CD4-positive, alpha-beta memory T cell (primary cell): ENCODE results near the gene SP7. TPM values are rescaled to one million over a fixed set of nuclear protein-coding genes. Genes with fewer than 3 reads are reported as not detected.
A peak's percentile ranks its signal among the peaks of the same experiment; 100 is the strongest.
"Not testable (repeated sequence)": the region's sequence is repeated elsewhere in the genome, so short reads cannot be mapped to it uniquely, and the experiment has no call there.

ENCODE experiments used
- CTCF ChIA-PET: fragments of 350-600 bp; sonication (Branson Sonifier 250); formaldehyde crosslinking; loops from one replicate; lab custom pipeline; 2021; ENCODE audit warnings: inconsistent platforms; ENCODE audit not compliant: partially characterized antibody; lab: Charles Lee
- POLR2A ChIA-PET: fragments of 350-600 bp; sonication (Branson Sonifier 250); formaldehyde crosslinking; loops from one replicate; lab custom pipeline; 2021; ENCODE audit not compliant: partially characterized antibody; lab: Charles Lee
- DNase-seq, 5 donors: peaks; one replicate each; pipeline versions ENCODE4 v3.0.0 to v3.0.0-alpha.2; 2020 to 2022; ENCODE audit warnings: mixed read lengths in 1 of 5
- H3K27ac ChIP-seq: one replicate; pipeline ENCODE4 v1.7.0; 2013; ENCODE audit warnings: low read depth, low read length
- H3K27me3 ChIP-seq: 2 replicates; pipeline ENCODE4 v1.7.0; 2013; ENCODE audit warnings: mild to moderate bottlenecking, low read length, moderate library complexity; ENCODE audit not compliant: insufficient read depth
- H3K36me3 ChIP-seq: 2 replicates; pipeline ENCODE4 v1.7.0; 2013; ENCODE audit warnings: mild to moderate bottlenecking, low read length, moderate library complexity; ENCODE audit not compliant: insufficient read depth
- H3K4me1 ChIP-seq: 2 replicates; pipeline ENCODE4 v1.7.0; 2013; ENCODE audit warnings: mild to moderate bottlenecking, low read length, moderate library complexity; ENCODE audit not compliant: insufficient read depth
- H3K4me3 ChIP-seq, 2 donors: one replicate each; pipeline ENCODE4 v1.7.0; 2013; ENCODE audit warnings: low read length in 2 of 2, mild to moderate bottlenecking in 1 of 2
- H3K9me3 ChIP-seq, 2 donors: one replicate each; pipeline ENCODE4 v1.7.0; 2013; ENCODE audit warnings: low read length in 2 of 2, control low read depth in 1 of 2; ENCODE audit not compliant: control insufficient read depth in 1 of 2
- H3K27ac Mint-ChIP-seq, 7 donors: one replicate each; pipeline ENCODE4 v1.8.0; 2020 to 2021; ENCODE audit warnings: mixed read lengths in 7 of 7, mild to moderate bottlenecking in 6 of 7, inconsistent platforms in 3 of 7, moderate library complexity in 3 of 7
- H3K27me3 Mint-ChIP-seq, 2 donors: one replicate each; pipeline ENCODE4 v1.8.0; 2020 to 2021; ENCODE audit warnings: mixed read lengths in 2 of 2
- H3K36me3 Mint-ChIP-seq, 2 donors: one replicate each; pipeline ENCODE4 v1.8.0; 2020 to 2021; ENCODE audit warnings: mixed read lengths in 2 of 2, inconsistent platforms in 1 of 2, mild to moderate bottlenecking in 1 of 2
- H3K4me1 Mint-ChIP-seq, 4 donors: one replicate each; pipeline ENCODE4 v1.8.0; 2020 to 2021; ENCODE audit warnings: mixed read lengths in 4 of 4, mild to moderate bottlenecking in 1 of 4
- H3K4me3 Mint-ChIP-seq, 8 donors: one replicate each; pipeline ENCODE4 v1.8.0; 2020 to 2021; ENCODE audit warnings: mixed read lengths in 8 of 8, mild to moderate bottlenecking in 7 of 8, moderate library complexity in 6 of 8, inconsistent platforms in 3 of 8
- H3K9me3 Mint-ChIP-seq, 8 donors: one replicate each; pipeline ENCODE4 v1.8.0; 2020 to 2021; ENCODE audit warnings: mixed read lengths in 8 of 8, mild to moderate bottlenecking in 5 of 8, inconsistent platforms in 3 of 8, moderate library complexity in 1 of 8
- intact Hi-C: fragments of 100-400 bp; cut with micrococcal nuclease; formaldehyde crosslinking; loops from one replicate; pipeline ENCODE4 v1.15.1; 2023
- polyA plus RNA-seq, 2 donors: library from polyadenylated mRNA; unstranded; fragments of 300-500 nt; fragmentation: Illumina TruSeq; gene quantifications; one replicate each; pipeline ENCODE4 v1.2.3, GENCODE V29; 2021
- total RNA-seq, 2 experiments: library from RNA; stranded (reverse); gene quantifications; one replicate each; pipeline ENCODE4 v1.2.3, GENCODE V29; 2021

SP7 gene
- total and polyA plus RNA-seq, 4 experiments from 2014 or later: not detected

DNA sequence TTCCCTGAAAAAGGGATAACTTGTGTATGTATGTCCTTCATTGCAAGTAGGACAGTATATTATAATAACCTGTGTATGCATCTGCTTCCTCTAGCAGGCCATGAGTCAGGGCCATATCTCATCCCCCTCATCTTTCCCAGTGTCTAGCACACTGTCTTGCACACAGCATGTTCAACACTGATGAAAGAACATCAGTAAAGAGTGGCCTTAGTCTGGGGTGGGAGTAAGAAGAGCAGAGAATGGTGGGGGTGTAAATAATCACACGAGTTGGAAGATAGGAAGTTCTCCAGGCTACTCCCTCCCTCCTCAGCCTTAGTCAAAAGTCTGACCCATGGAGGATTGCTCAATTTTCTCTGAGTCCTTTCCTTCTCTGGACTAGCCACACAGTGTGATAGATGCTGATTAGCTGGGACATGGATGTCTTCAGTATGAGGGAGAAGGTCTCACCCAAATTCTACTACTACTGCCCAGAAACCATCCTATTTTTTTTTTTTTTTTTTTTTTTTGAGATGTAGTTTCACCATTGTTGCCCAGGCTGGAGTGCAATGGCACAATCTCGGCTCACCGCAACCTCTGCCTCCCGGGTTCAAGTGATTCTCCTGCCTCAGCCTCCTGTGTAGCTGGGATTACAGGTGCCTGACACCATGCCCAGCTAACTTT, 29.2 kb upstream of the SP7 start:
- H3K27ac Mint-ChIP-seq: peak overlapping the region; percentile 50 to 91 (median 61)
- ChIA-PET POLR2A (interaction anchor here (0.6 kb wide), 1 partner anchor 44 kb away, joined by 3 read pairs; the partner anchor contains the start of gene AAAS), CTCF (interaction anchor here (1.4 kb wide), 1 partner anchor 152 kb away, joined by 3 read pairs; no protein-coding TSS in a partner anchor)
- Histone ChIP-seq H3K27me3 (no peaks in the 10 kb centered on the region), H3K9me3 (no peaks in the 10 kb centered on the region), H3K27ac (no peak overlapping the region), H3K4me3 (no peak overlapping the region), H3K36me3 (no peaks in the 10 kb centered on the region), H3K4me1 (peaks cover 9% of the 10 kb centered on the region)
- H3K27me3 Mint-ChIP-seq: no peaks in the 10 kb centered on the region
- no peaks in the 10 kb centered on the region for H3K36me3 Mint-ChIP-seq
- peaks cover 4 to 12% (median 8%) of the 10 kb centered on the region in 4 donors for H3K4me1 Mint-ChIP-seq
- H3K9me3 Mint-ChIP-seq: no peaks in the 10 kb centered on the region
- DNase-seq: no peak
- intact Hi-C loops: no loop called here
- H3K4me3 Mint-ChIP-seq: peak overlapping the region in 1 of 8 donors; percentile 71

DNA sequence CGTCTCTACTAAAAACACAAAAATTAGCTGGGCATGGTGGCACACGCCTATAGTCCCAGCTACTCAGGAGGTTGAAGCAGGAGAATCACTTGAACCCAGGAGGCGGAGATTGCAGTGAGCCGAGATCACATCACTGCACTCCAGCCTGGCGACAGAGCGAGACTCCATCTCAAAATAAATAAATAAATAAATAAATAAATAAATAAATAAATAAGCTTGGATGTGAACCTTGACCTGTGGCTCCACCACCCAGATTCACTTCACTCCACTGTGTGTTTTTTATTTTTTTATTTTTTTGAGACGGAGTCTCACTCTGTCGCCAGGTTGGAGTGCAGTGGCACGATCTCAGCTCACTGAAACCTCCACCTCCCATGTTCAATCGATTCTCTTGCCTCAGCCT, 25.5 kb upstream of the SP7 start:
- intact Hi-C loops, H3K4me3 ChIP-seq, H3K27ac ChIP-seq, H3K27me3 ChIP-seq, H3K27me3 Mint-ChIP-seq, H3K4me1 Mint-ChIP-seq, H3K9me3 Mint-ChIP-seq, H3K9me3 ChIP-seq, POLR2A ChIA-PET, H3K4me3 Mint-ChIP-seq, DNase-seq, H3K4me1 ChIP-seq, H3K36me3 ChIP-seq, H3K36me3 Mint-ChIP-seq, H3K27ac Mint-ChIP-seq: not testable (repeated sequence)
- CTCF ChIA-PET: interaction anchor here (0.7 to 1.9 kb wide), 8 partner anchors 9 to 156 kb away, joined by 3 to 11 read pairs (median 3); partner anchors contain the start of gene AAAS

DNA sequence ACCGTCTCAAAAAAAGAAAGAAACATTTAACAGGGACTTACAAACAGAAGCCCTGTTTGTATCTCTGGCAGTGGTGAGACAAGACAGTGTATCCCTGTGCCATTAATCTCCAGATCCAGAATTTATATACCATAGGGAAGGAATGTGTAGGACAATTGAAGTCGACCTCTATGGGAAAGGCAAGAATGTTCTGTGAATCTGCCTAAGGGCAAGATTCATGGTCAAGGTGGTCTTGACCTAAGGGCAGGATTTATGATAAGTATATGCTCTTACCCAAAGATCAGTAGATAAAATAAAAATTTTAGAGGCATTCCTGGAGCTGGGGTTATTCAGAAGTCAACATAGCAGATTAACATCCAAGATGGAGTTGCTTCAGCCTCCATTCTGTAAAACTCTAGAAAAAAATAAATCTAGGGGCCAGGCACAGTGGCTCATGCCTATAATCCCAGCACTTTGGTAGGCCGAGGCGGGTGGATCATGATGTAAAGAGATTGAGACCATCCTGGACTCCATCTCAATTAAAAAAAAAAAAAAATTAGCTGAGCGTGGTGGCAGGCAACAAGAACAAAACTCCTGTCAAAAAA, 22.8 kb upstream of the SP7 start:
- Mint-ChIP-seq H3K27me3 (no peaks in the 10 kb centered on the region), H3K36me3 (no peaks in the 10 kb centered on the region), H3K4me1 (peaks cover 2 to 3% (median 3%) of the 10 kb centered on the region in 4 donors), H3K9me3 (no peaks in the 10 kb centered on the region), H3K27ac (no peak overlapping the region), H3K4me3 (no peak overlapping the region)
- intact Hi-C loops: no loop called here
- H3K27ac ChIP-seq: no peak overlapping the region
- ChIA-PET CTCF (interaction anchor here (0.8 to 1.0 kb wide), 2 partner anchors 13 to 24 kb away, joined by 3 read pairs; no protein-coding TSS in a partner anchor), POLR2A (no interaction called here)
- no peaks in the 10 kb centered on the region for H3K36me3 ChIP-seq
- no peaks in the 10 kb centered on the region for H3K9me3 ChIP-seq
- no peak overlapping the region for H3K4me3 ChIP-seq
- H3K4me1 ChIP-seq: no peaks in the 10 kb centered on the region
- no peak for DNase-seq
- H3K27me3 ChIP-seq: no peaks in the 10 kb centered on the region

DNA sequence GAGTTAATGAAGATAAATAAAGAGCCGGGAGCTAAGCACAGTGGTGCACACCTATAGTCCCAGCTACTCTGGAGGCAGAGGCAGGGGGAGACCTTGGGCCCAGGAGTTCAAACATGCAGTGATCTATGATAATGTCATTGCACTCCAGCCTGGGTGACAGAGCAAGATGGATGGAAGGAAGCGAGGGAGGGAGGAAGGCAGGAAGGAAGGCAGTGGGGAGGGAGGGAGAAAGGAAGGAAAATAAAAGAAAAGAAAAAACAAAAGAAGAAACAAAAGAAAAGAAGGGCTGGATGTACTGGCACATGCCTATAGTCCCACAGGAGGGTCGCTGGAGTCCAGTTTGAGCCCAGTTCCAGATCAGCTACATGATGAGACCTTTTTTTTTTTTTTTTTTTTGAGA, 19.0 kb upstream of the SP7 start:
- intact Hi-C loops: no loop called here
- ChIA-PET CTCF (interaction anchor here (0.6 to 10.8 kb wide), 7 partner anchors 10 to 156 kb away, joined by 3 to 203 read pairs (median 12); partner anchors contain the start of genes AMHR2, NPFF and PRR13), POLR2A (interaction anchor here (1.2 kb wide), 1 partner anchor 145 kb away, joined by 4 read pairs; no protein-coding TSS in a partner anchor)
- Histone ChIP-seq H3K27me3 (no peaks in the 10 kb centered on the region), H3K36me3 (no peaks in the 10 kb centered on the region), H3K4me3 (no peak overlapping the region), H3K4me1 (no peaks in the 10 kb centered on the region), H3K9me3 (no peaks in the 10 kb centered on the region), H3K27ac (no peak overlapping the region)
- H3K4me3 Mint-ChIP-seq: no peak overlapping the region
- no peaks in the 10 kb centered on the region for H3K9me3 Mint-ChIP-seq
- H3K36me3 Mint-ChIP-seq: no peaks in the 10 kb centered on the region
- peaks cover 4 to 7% (median 6%) of the 10 kb centered on the region in 4 donors for H3K4me1 Mint-ChIP-seq
- no peak for DNase-seq
- no peaks in the 10 kb centered on the region for H3K27me3 Mint-ChIP-seq
- no peak overlapping the region for H3K27ac Mint-ChIP-seq

DNA sequence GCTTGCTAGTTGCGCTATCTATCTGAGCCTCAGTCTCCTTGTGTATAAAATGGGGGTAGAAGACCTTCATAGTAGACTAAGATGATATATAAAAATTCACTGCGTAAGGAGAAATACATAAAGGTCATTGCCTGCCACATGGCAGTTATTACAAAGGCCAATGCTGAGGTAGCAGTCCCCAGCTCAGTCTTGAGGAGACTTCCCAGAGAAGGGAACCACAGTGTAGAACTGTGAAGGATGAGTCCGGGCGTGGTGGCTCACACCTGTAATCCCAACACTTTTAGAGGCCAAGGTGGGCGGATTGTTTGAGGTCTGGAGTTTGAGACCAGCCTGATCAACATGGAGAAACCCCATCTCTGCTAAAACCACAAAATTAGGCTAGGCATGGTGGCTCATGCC, 17.1 kb upstream of the SP7 start:
- H3K36me3 Mint-ChIP-seq: no peaks in the 10 kb centered on the region
- CTCF ChIA-PET: interaction anchor here (1.4 to 10.8 kb wide), 17 partner anchors 8 to 157 kb away, joined by 3 to 203 read pairs (median 13); partner anchors contain the start of genes AAAS, AMHR2, NPFF and SP1
- no peak overlapping the region for H3K4me3 Mint-ChIP-seq
- no peak overlapping the region for H3K4me3 ChIP-seq
- H3K27ac Mint-ChIP-seq: no peak overlapping the region
- H3K9me3 Mint-ChIP-seq: no peaks in the 10 kb centered on the region
- no peaks in the 10 kb centered on the region for H3K27me3 ChIP-seq
- no peaks in the 10 kb centered on the region for H3K36me3 ChIP-seq
- intact Hi-C loops: no loop called here
- no peaks in the 10 kb centered on the region for H3K9me3 ChIP-seq
- no peaks in the 10 kb centered on the region for H3K27me3 Mint-ChIP-seq
- POLR2A ChIA-PET: interaction anchor here (0.6 to 2.0 kb wide), 7 partner anchors 26 to 145 kb away, joined by 3 to 22 read pairs (median 5); partner anchors contain the start of genes AMHR2, PRR13 and SP1
- H3K4me1 Mint-ChIP-seq: peaks cover 4 to 7% (median 6%) of the 10 kb centered on the region in 4 donors
- DNase-seq: no peak
- H3K4me1 ChIP-seq: no peaks in the 10 kb centered on the region
- no peak overlapping the region for H3K27ac ChIP-seq

DNA sequence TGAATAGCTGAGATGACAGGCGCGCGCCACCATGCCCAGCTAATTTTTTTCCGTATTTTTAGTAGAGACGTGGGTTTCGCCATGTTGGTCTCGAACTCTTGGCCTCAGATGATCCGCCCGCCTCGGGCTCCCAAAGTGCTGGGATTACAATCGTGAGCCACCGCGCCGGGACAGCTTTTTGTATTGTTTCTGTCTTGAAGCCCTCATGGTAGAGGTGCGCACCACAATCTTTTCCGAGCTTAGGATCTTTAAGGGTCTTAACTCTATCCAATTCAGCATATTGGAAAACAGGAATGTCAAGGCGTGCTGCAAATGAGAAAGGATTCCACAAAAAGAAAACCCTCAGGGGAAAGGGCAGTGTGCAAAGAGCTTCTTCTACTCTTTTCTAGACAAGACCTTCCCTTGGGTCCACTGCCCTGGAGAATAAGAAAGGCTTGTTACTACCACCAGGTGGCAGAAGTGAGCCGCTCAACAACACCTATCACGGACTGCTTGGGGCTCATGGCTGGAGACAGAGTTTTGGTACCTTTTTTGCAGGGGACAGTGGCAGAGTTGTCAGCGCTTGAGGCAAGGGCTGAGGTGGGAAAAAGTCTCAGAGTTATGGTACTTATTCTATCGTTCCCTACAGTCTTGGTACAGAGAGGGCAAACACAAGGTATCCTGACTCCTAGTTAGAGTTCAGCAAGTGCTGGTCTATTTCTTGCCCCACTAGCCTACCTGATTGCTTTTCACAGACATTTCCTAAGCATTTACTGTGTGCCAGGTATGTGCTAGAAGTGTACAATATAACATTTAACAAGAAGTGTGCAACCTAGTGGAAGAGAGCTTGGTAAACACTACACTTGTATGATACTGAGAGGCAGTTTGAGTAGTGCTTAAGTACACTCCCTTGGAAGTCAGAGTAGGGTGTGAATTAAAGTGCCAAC, 16.4 kb upstream of the SP7 start:
- Histone ChIP-seq H3K4me3 (no peak overlapping the region), H3K9me3 (no peaks in the 10 kb centered on the region), H3K27ac (no peak overlapping the region), H3K36me3 (no peaks in the 10 kb centered on the region), H3K27me3 (no peaks in the 10 kb centered on the region), H3K4me1 (no peaks in the 10 kb centered on the region)
- no peaks in the 10 kb centered on the region for H3K27me3 Mint-ChIP-seq
- DNase-seq: peak; percentile 82 to 84 (median 84)
- peaks cover 4 to 7% (median 6%) of the 10 kb centered on the region in 4 donors for H3K4me1 Mint-ChIP-seq
- H3K9me3 Mint-ChIP-seq: no peaks in the 10 kb centered on the region
- CTCF ChIA-PET: interaction anchor here (0.7 to 10.8 kb wide), 49 partner anchors 8 to 308 kb away, joined by 3 to 203 read pairs (median 5); partner anchors contain the start of genes AAAS, AMHR2, NPFF and PRR13
- intact Hi-C loops: loop anchor here (1.0 kb wide), 2 partner anchors 30 to 69 kb away; no protein-coding TSS in a partner anchor
- peak overlapping the region in 2 of 8 donors; percentile 1 to 7 for H3K4me3 Mint-ChIP-seq
- POLR2A ChIA-PET: interaction anchor here (0.5 to 2.0 kb wide), 15 partner anchors 27 to 156 kb away, joined by 3 to 22 read pairs (median 4); partner anchors contain the start of genes AAAS, AMHR2, PRR13 and SP1
- H3K36me3 Mint-ChIP-seq: no peaks in the 10 kb centered on the region
- H3K27ac Mint-ChIP-seq: peak overlapping the region in 4 of 7 donors; percentile 1 to 70 (median 26)
